Measurements from ENCODE around the gene LIMS1.

The LIMS1 gene

GRCh38 chr2:108548208-108549003, 14.1 kb downstream of the LIMS1 start:
- TF ChIP-seq ZBTB7A (IDR thresholded peaks at IDR 0.05; ENCODE audit: low read depth) (no peak), YY1 (IDR thresholded peaks at IDR 0.05; ENCODE audit: low read depth) (no peak), RAD21 (IDR thresholded peaks at IDR 0.05; ENCODE audit: low read depth) (no peak)

- no peak for TF ChIP-seq USF1 (IDR thresholded peaks at IDR 0.05)
- TF ChIP-seq RAD21 (IDR thresholded peaks at IDR 0.05; ENCODE audit: low read depth), result no peak
- TF ChIP-seq TCF12 (IDR thresholded peaks at IDR 0.05; ENCODE audit: low read depth), result no peak
- no peak for TF ChIP-seq EP300 (IDR thresholded peaks at IDR 0.05; ENCODE audit: borderline replicate concordance)
- TF ChIP-seq MAX (IDR thresholded peaks at IDR 0.05), result no peak
- no peak for TF ChIP-seq TEAD4 (IDR thresholded peaks at IDR 0.05)
Observed at GRCh38 chr2:108552566-108552965, 18.3 kb downstream of the LIMS1 start.

- TF ChIP-seq FOXM1 (IDR thresholded peaks at IDR 0.05; ENCODE audit: borderline replicate concordance, low read depth), result no peak
Observed at GRCh38 chr2:108553209-108553919, 19.1 kb downstream of the LIMS1 start.

GRCh38 chr2:108554528-108554927, 20.3 kb downstream of the LIMS1 start:
- TF ChIP-seq EP300 (IDR thresholded peaks at IDR 0.05; ENCODE audit: borderline replicate concordance) (no peak), YY1 (IDR thresholded peaks at IDR 0.05; ENCODE audit: low read depth) (no peak), CEBPB (IDR thresholded peaks at IDR 0.05) (no peak), ZBTB7A (IDR thresholded peaks at IDR 0.05; ENCODE audit: low read depth) (no peak), TEAD4 (IDR thresholded peaks at IDR 0.05) (no peak), MAX (IDR thresholded peaks at IDR 0.05) (no peak)

- TF ChIP-seq USF1 (IDR thresholded peaks at IDR 0.05) (no peak), ZBTB7A (IDR thresholded peaks at IDR 0.05; ENCODE audit: low read depth) (no peak), MAX (IDR thresholded peaks at IDR 0.05) (no peak), NFIC (IDR thresholded peaks at IDR 0.05) (no peak)
Observed at GRCh38 chr2:108555572-108555971, 21.3 kb downstream of the LIMS1 start.

- TF ChIP-seq CEBPB (IDR thresholded peaks at IDR 0.05) (no peak), EGR1 (IDR thresholded peaks at IDR 0.05) (no peak), YY1 (IDR thresholded peaks at IDR 0.05; ENCODE audit: low read depth) (no peak), TAF1 (IDR thresholded peaks at IDR 0.05; ENCODE audit: low read depth) (no peak), TCF12 (IDR thresholded peaks at IDR 0.05; ENCODE audit: low read depth) (no peak), TEAD4 (IDR thresholded peaks at IDR 0.05) (no peak), RAD21 (IDR thresholded peaks at IDR 0.05; ENCODE audit: low read depth) (no peak), ZBTB7A (IDR thresholded peaks at IDR 0.05; ENCODE audit: low read depth) (no peak), CREB1 (IDR thresholded peaks at IDR 0.05; ENCODE audit: low read depth) (no peak), REST (IDR thresholded peaks at IDR 0.05; ENCODE audit: low read depth) (no peak), MAX (IDR thresholded peaks at IDR 0.05) (no peak), FOXM1 (IDR thresholded peaks at IDR 0.05; ENCODE audit: borderline replicate concordance, low read depth) (no peak), EP300 (IDR thresholded peaks at IDR 0.05; ENCODE audit: borderline replicate concordance) (no peak)
Observed at GRCh38 chr2:108560241-108560811, 26.1 kb downstream of the LIMS1 start.

GRCh38 chr2:108560895-108561530, 26.7 kb downstream of the LIMS1 start:
- TF ChIP-seq USF1 (IDR thresholded peaks at IDR 0.05) (no peak), TAF1 (IDR thresholded peaks at IDR 0.05; ENCODE audit: low read depth) (no peak)

Measured in Ishikawa (cell line).